CD4-positive, alpha-beta T cell treated with Interleukin-17A for 4 hours (primary cell): ENCODE results near the gene EIF2S1.
"Not testable (repeated sequence)": the region's sequence is repeated elsewhere in the genome, so short reads cannot be mapped to it uniquely, and the experiment has no call there.

Experiments
- DNase-seq: peaks from one replicate; pipeline ENCODE4 v3.0.0-alpha.2; 2020; ENCODE audit warnings: mixed read lengths

Gene EIF2S1

GRCh38 chr14:67359775-67360469 is at the start of gene EIF2S1, which contains the start of gene ATP6V1D:
TSS of gene EIF2S1 (plus strand) at chr14:67360328. CDS start at chr14:67364768, 4,440 bp downstream.
TSS of gene ATP6V1D (minus strand) at chr14:67359804. CDS start at chr14:67359698, 106 bp downstream.
- peak; percentile 99 for DNase-seq

GRCh38 chr14:67311868-67312267 is 48.3 kb upstream of the EIF2S1 start:
- DNase-seq = no peak

- no peak for DNase-seq
Observed at GRCh38 chr14:67313153-67313552, 47.0 kb upstream of the EIF2S1 start.

GRCh38 chr14:67317822-67318221 is 42.3 kb upstream of the EIF2S1 start:
- DNase-seq = no peak

GRCh38 chr14:67319142-67319541 is 41.0 kb upstream of the EIF2S1 start:
- no peak for DNase-seq

- not testable (repeated sequence) for DNase-seq
Observed at GRCh38 chr14:67329666-67330065, 30.5 kb upstream of the EIF2S1 start.

- no peak for DNase-seq
Observed at GRCh38 chr14:67331368-67332125, 28.6 kb upstream of the EIF2S1 start.

- no peak for DNase-seq
Observed at GRCh38 chr14:67332468-67332867, 27.7 kb upstream of the EIF2S1 start.

- DNase-seq = peak; percentile 24
Observed at GRCh38 chr14:67335781-67336180, 24.3 kb upstream of the EIF2S1 start.

- DNase-seq = not testable (repeated sequence)
Observed at GRCh38 chr14:67341231-67341630, 18.9 kb upstream of the EIF2S1 start.

- DNase-seq = no peak
Observed at GRCh38 chr14:67343601-67344230, 16.4 kb upstream of the EIF2S1 start.

GRCh38 chr14:67345583-67345982 is 14.5 kb upstream of the EIF2S1 start:
- no peak for DNase-seq

GRCh38 chr14:67352055-67352454 is 8.1 kb upstream of the EIF2S1 start:
- DNase-seq = no peak

- DNase-seq = no peak
Observed at GRCh38 chr14:67357186-67357968, 2.8 kb upstream of the EIF2S1 start.

- no peak for DNase-seq
Observed at GRCh38 chr14:67357969-67358354, 2.2 kb upstream of the EIF2S1 start.

- DNase-seq = no peak
Observed at GRCh38 chr14:67358924-67359774, 979 bp upstream of the EIF2S1 start.

GRCh38 chr14:67360470-67361206 is 510 bp downstream of the EIF2S1 start:
- DNase-seq = no peak

GRCh38 chr14:67365476-67365875 is 5.3 kb downstream of the EIF2S1 start:
- DNase-seq = no peak

GRCh38 chr14:67370830-67371229 is 10.7 kb downstream of the EIF2S1 start:
- DNase-seq = no peak

- no peak for DNase-seq
Observed at GRCh38 chr14:67371247-67372148, 11.4 kb downstream of the EIF2S1 start.
